Uterus (tissue), 4 donors: ENCODE measurements around the gene AKT2. TPM values are rescaled to one million over a fixed set of nuclear protein-coding genes. Genes with fewer than 3 reads are reported as not detected.

Source experiments
- DNase-seq, 2 donors: peaks; one replicate each; pipeline ENCODE4 v3.0.0-alpha.2; 2019 to 2020
- H3K27ac ChIP-seq, 2 donors: fragments of 200-600 bp; sonication (generic); 1 replicate in 1 of 2; 2 replicates in 1 of 2; pipeline ENCODE4 v1.5.1; 2016 to 2018
- H3K27me3 ChIP-seq, 2 donors: fragments of 200-600 bp; sonication (generic); one replicate each; pipeline ENCODE4 v1.5.1; 2018 to 2019; ENCODE audit warnings: control low read depth in 1 of 2
- H3K36me3 ChIP-seq, 2 donors: fragments of 200-600 bp; sonication (generic); one replicate each; pipeline ENCODE4 v1.5.1; 2019; ENCODE audit warnings: control low read depth in 1 of 2
- H3K4me1 ChIP-seq, 2 donors: fragments of 200-600 bp; sonication (generic); one replicate each; pipeline ENCODE4 v1.5.1; 2018 to 2019; ENCODE audit warnings: control low read depth in 1 of 2
- H3K4me3 ChIP-seq, 2 donors: fragments of 200-600 bp; sonication (generic); 1 replicate in 1 of 2; 2 replicates in 1 of 2; pipeline ENCODE4 v1.5.1; 2018 to 2019; ENCODE audit warnings: mild to moderate bottlenecking in 1 of 2
- H3K9me3 ChIP-seq, 2 donors: fragments of 200-600 bp; sonication (generic); one replicate each; pipeline ENCODE4 v1.5.1; 2019; ENCODE audit warnings: control low read depth in 1 of 2
- CTCF ChIP-seq, 4 experiments: fragments of 200-600 bp in 2 of 4; fragments of 450-650 bp in 2 of 4; sonication (generic) in 2 of 4; IDR thresholded peaks; one replicate each; pipeline ENCODE4 v1.5.1; 2016 to 2019; ENCODE audit warnings: antibody characterized with exemption in 4 of 4, mild to moderate bottlenecking in 2 of 4, moderate library complexity in 1 of 4
- POLR2A ChIP-seq, 2 donors: fragments of 450-650 bp; IDR thresholded peaks; one replicate each; pipeline ENCODE4 v1.6.1; 2016; ENCODE audit warnings: antibody characterized with exemption in 2 of 2, mild to moderate bottlenecking in 1 of 2, moderate library complexity in 1 of 2
- intact Hi-C: fragments of 100-400 bp; cut with DNase I; formaldehyde crosslinking; loops from one replicate; pipeline ENCODE4 v1.15.1; 2023; ENCODE audit warnings: low total_unique reads
- total RNA-seq, 4 donors: library from RNA; depleted of rRNA in 3 of 4; stranded (reverse); fragments of >200 nt in 3 of 4; gene quantifications; one replicate each; pipeline versions ENCODE4 v1.1.0 to v1.2.4, GENCODE V29; 2014 to 2023
- donor health status: DM: yes; HTN: yes; CAD: no.

Gene AKT2
- total RNA-seq, 4 donors from 2014 or later: 32.6 to 177 (median 95.2) TPM

DNA sequence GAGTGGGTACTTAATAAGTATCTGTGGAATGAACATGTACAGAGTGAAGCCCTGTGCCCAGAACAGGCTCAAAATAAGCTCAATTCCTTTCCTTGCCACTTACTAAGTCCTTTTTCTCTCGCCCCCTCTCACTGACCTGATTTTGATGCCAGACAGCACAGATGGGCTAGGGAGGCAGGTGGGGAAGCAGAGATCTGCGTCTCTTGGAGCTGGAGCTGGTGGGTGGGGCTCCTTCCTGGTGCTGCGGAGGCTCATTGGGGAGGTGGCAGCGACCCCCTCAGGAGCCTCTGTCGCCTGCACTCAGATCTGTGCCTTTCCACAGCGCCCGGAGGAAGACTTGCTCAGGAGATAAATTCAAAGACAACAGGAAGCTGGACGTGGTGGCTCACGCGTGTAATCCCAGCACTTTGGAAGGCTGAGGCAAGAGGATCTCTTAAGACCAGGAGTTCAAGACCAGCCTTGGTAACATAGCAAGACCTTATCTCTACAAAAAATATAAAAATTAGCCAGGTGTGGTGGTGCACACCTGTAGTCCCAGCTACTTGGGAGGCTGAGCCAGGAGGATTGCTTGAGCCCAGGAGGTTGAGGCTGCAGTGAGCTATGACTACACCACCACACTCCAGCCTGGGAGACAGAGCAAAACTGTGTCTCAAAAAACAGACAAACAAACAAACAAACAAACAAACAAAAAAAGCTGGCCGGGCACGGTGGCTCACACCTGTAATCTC is 14.6 kb downstream of the AKT2 start:
- no peak for DNase-seq
- Histone ChIP-seq H3K9me3 (no peaks in the 10 kb centered on the region), H3K27ac (no peak overlapping the region), H3K4me3 (no peak overlapping the region), H3K27me3 (no peaks in the 10 kb centered on the region), H3K36me3 (no peaks in the 10 kb centered on the region), H3K4me1 (peaks cover 0 to 18% of the 10 kb centered on the region in 2 donors)
- intact Hi-C loops: no loop called here
- no peak for TF ChIP-seq POLR2A (IDR thresholded peaks at IDR 0.05)
- no peak for TF ChIP-seq CTCF (IDR thresholded peaks at IDR 0.05)

- DNase-seq: no peak
- H3K4me3 ChIP-seq: no peak overlapping the region
- no peaks in the 10 kb centered on the region for H3K9me3 ChIP-seq
- H3K27me3 ChIP-seq: no peaks in the 10 kb centered on the region
- peak overlapping the region in 1 of 2 donors; percentile 25 for H3K27ac ChIP-seq
- no peaks in the 10 kb centered on the region for H3K36me3 ChIP-seq
- H3K4me1 ChIP-seq: peaks cover 0 to 8% of the 10 kb centered on the region in 2 donors
- intact Hi-C loops: no loop called here
- TF ChIP-seq CTCF (IDR thresholded peaks at IDR 0.05): no peak
- TF ChIP-seq POLR2A (IDR thresholded peaks at IDR 0.05): no peak
These were observed 15.8 kb downstream of the AKT2 start for GRCh38 chr19:40269216-40269940.

- H3K27me3 ChIP-seq: no peaks in the 10 kb centered on the region
- no peak for TF ChIP-seq CTCF (IDR thresholded peaks at IDR 0.05)
- no peak for TF ChIP-seq POLR2A (IDR thresholded peaks at IDR 0.05)
- peaks cover 0 to 6% of the 10 kb centered on the region in 2 donors for H3K4me1 ChIP-seq
- no peaks in the 10 kb centered on the region for H3K9me3 ChIP-seq
- intact Hi-C loops: no loop called here
- H3K27ac ChIP-seq: no peak overlapping the region
- H3K4me3 ChIP-seq: no peak overlapping the region
- no peak for DNase-seq
- H3K36me3 ChIP-seq: no peaks in the 10 kb centered on the region
These were observed 17.5 kb downstream of the AKT2 start for GRCh38 chr19:40267601-40267997.

DNA sequence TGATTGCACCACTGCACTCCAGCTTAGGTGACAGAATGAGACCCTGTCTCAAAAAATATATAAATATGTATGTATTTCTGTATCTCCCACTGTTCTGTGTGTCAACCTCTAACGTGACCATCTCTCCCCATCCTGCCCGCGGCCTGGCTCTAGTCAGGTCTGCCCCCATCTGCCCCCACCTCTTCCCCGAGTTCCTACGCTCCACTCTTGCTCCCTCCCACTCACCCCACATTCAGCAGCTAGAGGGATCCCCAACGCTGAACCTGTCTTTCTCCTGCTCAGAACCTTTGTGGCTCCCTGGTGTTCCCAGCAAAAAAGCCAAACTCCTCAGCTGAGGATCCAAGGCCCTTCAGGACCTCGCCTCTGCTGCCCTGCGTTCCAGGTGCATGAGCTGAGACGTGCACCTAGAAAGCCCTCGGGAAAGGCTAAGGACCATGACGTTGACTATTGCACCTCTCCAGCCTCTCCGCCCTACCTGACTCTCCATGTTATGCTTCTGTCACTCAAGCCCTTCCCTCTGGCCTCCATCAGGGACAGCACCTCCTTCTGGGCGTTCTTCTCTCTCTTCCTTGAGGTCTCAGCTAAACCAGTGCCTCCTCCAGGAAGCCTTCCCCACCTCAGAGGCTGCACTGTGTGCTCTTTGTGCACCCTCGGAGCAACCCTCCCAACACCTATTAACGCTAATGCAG is 18.1 kb downstream of the AKT2 start:
- DNase-seq: no peak
- intact Hi-C loops: no loop called here
- TF ChIP-seq POLR2A (IDR thresholded peaks at IDR 0.05) (no peak), CTCF (IDR thresholded peaks at IDR 0.05) (no peak)
- peaks cover 0 to 6% of the 10 kb centered on the region in 2 donors for H3K4me1 ChIP-seq
- no peaks in the 10 kb centered on the region for H3K9me3 ChIP-seq
- no peaks in the 10 kb centered on the region for H3K27me3 ChIP-seq
- no peak overlapping the region for H3K27ac ChIP-seq
- H3K4me3 ChIP-seq: no peak overlapping the region
- no peaks in the 10 kb centered on the region for H3K36me3 ChIP-seq

- Histone ChIP-seq H3K27me3 (no peaks in the 10 kb centered on the region), H3K36me3 (no peaks in the 10 kb centered on the region), H3K4me3 (no peak overlapping the region), H3K4me1 (peaks cover 0 to 6% of the 10 kb centered on the region in 2 donors), H3K27ac (no peak overlapping the region), H3K9me3 (no peaks in the 10 kb centered on the region)
- TF ChIP-seq CTCF (IDR thresholded peaks at IDR 0.05): no peak
- no peak for TF ChIP-seq POLR2A (IDR thresholded peaks at IDR 0.05)
- intact Hi-C loops: no loop called here
- DNase-seq: no peak
These were observed 19.0 kb downstream of the AKT2 start for GRCh38 chr19:40266119-40266518.
